ENCODE data around the gene SLC12A2.

The SLC12A2 gene

DNA sequence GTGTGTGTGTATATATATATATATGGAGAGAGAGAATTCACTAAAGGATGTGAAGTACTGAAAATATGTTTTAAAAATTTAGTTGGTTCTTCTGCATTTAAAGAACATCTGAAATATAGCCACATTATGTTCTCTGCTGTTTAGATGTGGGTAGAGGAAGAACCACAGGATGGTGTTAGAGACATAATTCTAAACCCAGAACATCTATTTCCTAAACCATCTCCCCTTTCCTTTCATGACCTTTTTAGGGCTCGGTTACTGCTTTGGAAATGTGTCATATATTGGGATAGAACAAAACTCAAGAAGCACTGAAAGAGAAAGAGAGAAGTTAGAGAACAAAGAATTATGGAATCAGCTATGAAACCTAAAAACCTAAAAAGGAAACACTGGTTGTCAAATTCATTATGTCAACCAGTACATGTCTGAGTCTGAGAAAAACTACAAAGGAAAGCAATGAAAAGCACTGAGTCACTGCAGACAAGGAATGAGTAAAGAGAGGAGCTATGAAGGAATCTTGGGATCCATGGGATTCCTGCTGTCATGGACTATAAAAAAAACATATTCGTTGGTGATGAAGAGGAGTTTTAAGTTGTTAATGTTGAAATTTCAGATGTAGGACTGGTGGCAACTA, 28.4 kb downstream of the SLC12A2 start:
- no peaks in the 10 kb centered on the region for H3K27me3 ChIP-seq (ENCODE audit: insufficient read depth, low read length)
- H3K36me3 ChIP-seq (ENCODE audit: control insufficient read depth in 1 of 2, insufficient read depth in 2 of 2, low read length in 2 of 2) = peaks cover 2 to 5% of the 10 kb centered on the region in 2 experiments
- no peaks in the 10 kb centered on the region for H3K4me1 ChIP-seq (ENCODE audit: control insufficient read depth in 1 of 2, insufficient read depth in 2 of 2, low read length in 2 of 2)
- H3K23ac ChIP-seq (ENCODE audit: low read length) = no peak overlapping the region
- no peak overlapping the region for H3K4me3 ChIP-seq (ENCODE audit: low read depth, low read length)
- H2AK5ac ChIP-seq (ENCODE audit: low read length) = no peak overlapping the region
- no peak overlapping the region for H3K14ac ChIP-seq (ENCODE audit: low read length)
- H3K9me3 ChIP-seq (ENCODE audit: insufficient read depth, low read depth, low read length) = no peaks in the 10 kb centered on the region
- H2BK5ac ChIP-seq (ENCODE audit: low read depth, low read length, poor library complexity) = no peak overlapping the region
- no peak overlapping the region for H4K12ac ChIP-seq (ENCODE audit: low read depth, low read length)
- no peak overlapping the region for H2BK12ac ChIP-seq (ENCODE audit: low read length)
- H4K8ac ChIP-seq (ENCODE audit: low read depth, low read length) = no peak overlapping the region
- H3K4ac ChIP-seq (ENCODE audit: low read depth, low read length) = no peak overlapping the region
- H2AFZ ChIP-seq (ENCODE audit: insufficient read depth, low read length, poor library complexity) = no peak overlapping the region
- no peaks in the 10 kb centered on the region for H3K79me1 ChIP-seq (ENCODE audit: low read length)
- H3K9ac ChIP-seq (ENCODE audit: low read length) = no peak overlapping the region
- no peak for DNase-seq
- no peak overlapping the region for H4K91ac ChIP-seq (ENCODE audit: low read depth, low read length)
- H3K4me2 ChIP-seq (ENCODE audit: low read length) = no peak overlapping the region
- no peak overlapping the region for H3K18ac ChIP-seq (ENCODE audit: low read length)
- H2BK120ac ChIP-seq (ENCODE audit: insufficient read depth, low read length, poor library complexity) = no peak overlapping the region
- no peak overlapping the region for H3K27ac ChIP-seq (ENCODE audit: low read depth, low read length)
- H3K79me2 ChIP-seq (ENCODE audit: control insufficient read depth, insufficient read depth, low read length, poor library complexity) = no peaks in the 10 kb centered on the region
- WGBS (ENCODE audit: extremely low coverage, insufficient coverage, insufficient read length) = no CpG with 5 or more reads among the region's 2 CpGs

DNA sequence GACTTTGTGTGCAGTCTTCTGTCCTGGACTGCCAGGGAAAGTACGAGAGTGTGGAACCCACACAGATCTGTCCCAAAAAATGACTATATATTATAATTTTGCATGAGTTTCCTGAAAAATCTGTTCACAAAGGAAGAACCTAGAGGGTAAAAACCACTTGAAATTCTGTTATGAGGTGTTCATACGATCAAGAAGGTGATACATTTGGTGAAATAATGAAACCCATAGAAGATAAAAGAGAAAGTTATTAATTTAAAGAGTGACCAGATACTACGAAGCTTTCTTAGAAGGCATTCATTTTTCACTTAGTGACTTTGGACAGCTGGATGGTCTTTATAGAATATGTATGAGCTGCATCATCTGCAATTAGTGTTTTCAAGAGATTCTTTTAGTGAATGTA, 32.9 kb downstream of the SLC12A2 start:
- H3K4me3 ChIP-seq (ENCODE audit: low read depth, low read length) = no peak overlapping the region
- H3K27me3 ChIP-seq (ENCODE audit: insufficient read depth, low read length) = no peaks in the 10 kb centered on the region
- no peak overlapping the region for H2BK12ac ChIP-seq (ENCODE audit: low read length)
- H3K14ac ChIP-seq (ENCODE audit: low read length) = no peak overlapping the region
- H3K27ac ChIP-seq (ENCODE audit: low read depth, low read length) = no peak overlapping the region
- H2BK120ac ChIP-seq (ENCODE audit: insufficient read depth, low read length, poor library complexity) = no peak overlapping the region
- H3K23ac ChIP-seq (ENCODE audit: low read length) = no peak overlapping the region
- H3K18ac ChIP-seq (ENCODE audit: low read length) = no peak overlapping the region
- H2AK5ac ChIP-seq (ENCODE audit: low read length) = no peak overlapping the region
- H3K4me1 ChIP-seq (ENCODE audit: control insufficient read depth in 1 of 2, insufficient read depth in 2 of 2, low read length in 2 of 2) = peaks cover 0 to 1% of the 10 kb centered on the region in 2 experiments
- H3K9me3 ChIP-seq (ENCODE audit: insufficient read depth, low read depth, low read length) = no peaks in the 10 kb centered on the region
- no peak for DNase-seq
- no peak overlapping the region for H4K8ac ChIP-seq (ENCODE audit: low read depth, low read length)
- no peak overlapping the region for H4K12ac ChIP-seq (ENCODE audit: low read depth, low read length)
- no peak overlapping the region for H4K91ac ChIP-seq (ENCODE audit: low read depth, low read length)
- H3K4ac ChIP-seq (ENCODE audit: low read depth, low read length) = no peak overlapping the region
- H2BK5ac ChIP-seq (ENCODE audit: low read depth, low read length, poor library complexity) = no peak overlapping the region
- no peak overlapping the region for H3K4me2 ChIP-seq (ENCODE audit: low read length)
- WGBS (ENCODE audit: extremely low coverage, insufficient coverage, insufficient read length) = no CpG with 5 or more reads among the region's 3 CpGs
- no peak overlapping the region for H3K9ac ChIP-seq (ENCODE audit: low read length)
- H3K36me3 ChIP-seq (ENCODE audit: control insufficient read depth in 1 of 2, insufficient read depth in 2 of 2, low read length in 2 of 2) = peaks cover 2 to 5% of the 10 kb centered on the region in 2 experiments
- H3K79me2 ChIP-seq (ENCODE audit: control insufficient read depth, insufficient read depth, low read length, poor library complexity) = no peaks in the 10 kb centered on the region
- H2AFZ ChIP-seq (ENCODE audit: insufficient read depth, low read length, poor library complexity) = no peak overlapping the region
- no peaks in the 10 kb centered on the region for H3K79me1 ChIP-seq (ENCODE audit: low read length)

DNA sequence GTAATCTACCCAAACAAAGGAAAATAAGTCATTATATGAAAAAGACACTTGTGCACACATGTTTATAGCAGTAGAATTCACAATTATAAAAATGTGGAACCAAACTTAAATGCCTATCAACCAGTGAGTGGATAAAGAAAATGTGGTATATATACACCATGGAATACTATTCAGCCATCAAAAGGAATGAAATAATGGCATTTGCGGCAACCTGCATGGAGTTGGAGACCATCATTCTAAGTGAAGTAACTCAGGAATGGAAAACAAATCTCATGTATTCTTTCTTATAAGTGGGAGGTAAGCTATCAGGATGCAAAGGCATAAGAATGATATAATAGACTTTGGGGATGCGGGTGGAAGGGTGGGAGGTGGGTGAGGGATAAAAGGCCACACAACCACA, 34.6 kb downstream of the SLC12A2 start:
- no CpG with 5 or more reads among the region's 2 CpGs for WGBS (ENCODE audit: extremely low coverage, insufficient coverage, insufficient read length)
- H3K4me3 ChIP-seq (ENCODE audit: low read depth, low read length) = no peak overlapping the region
- H4K8ac ChIP-seq (ENCODE audit: low read depth, low read length) = no peak overlapping the region

DNA sequence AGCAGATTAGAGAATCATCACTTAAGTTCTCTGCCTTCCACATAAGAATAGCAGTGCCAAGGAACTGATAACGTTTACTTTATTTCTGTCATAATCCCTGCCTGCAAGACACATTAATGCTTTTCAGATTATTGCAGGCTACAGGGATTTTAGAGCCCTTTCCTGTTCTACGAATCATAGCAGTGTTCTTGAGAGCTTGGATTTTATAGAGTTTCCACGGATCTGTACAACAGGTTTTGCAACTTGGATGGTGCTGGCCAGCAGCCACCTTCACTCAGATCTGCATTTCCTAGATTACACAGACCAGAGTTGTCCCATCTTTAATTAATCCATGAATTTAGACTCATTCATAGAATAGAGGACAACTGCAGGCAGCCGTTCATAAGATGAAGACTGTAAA, 38.1 kb downstream of the SLC12A2 start:
- H3K18ac ChIP-seq (ENCODE audit: low read length) = no peak overlapping the region
- no peak overlapping the region for H4K91ac ChIP-seq (ENCODE audit: low read depth, low read length)
- no peak overlapping the region for H3K4me3 ChIP-seq (ENCODE audit: low read depth, low read length)
- H3K9me3 ChIP-seq (ENCODE audit: insufficient read depth, low read depth, low read length) = no peaks in the 10 kb centered on the region
- H3K27me3 ChIP-seq (ENCODE audit: insufficient read depth, low read length) = no peaks in the 10 kb centered on the region
- no peak overlapping the region for H2BK5ac ChIP-seq (ENCODE audit: low read depth, low read length, poor library complexity)
- no peak overlapping the region for H2AFZ ChIP-seq (ENCODE audit: insufficient read depth, low read length, poor library complexity)
- H3K4ac ChIP-seq (ENCODE audit: low read depth, low read length) = no peak overlapping the region
- no peak overlapping the region for H4K8ac ChIP-seq (ENCODE audit: low read depth, low read length)
- no peak overlapping the region for H3K4me2 ChIP-seq (ENCODE audit: low read length)
- H3K23ac ChIP-seq (ENCODE audit: low read length) = no peak overlapping the region
- no peaks in the 10 kb centered on the region for H3K79me2 ChIP-seq (ENCODE audit: control insufficient read depth, insufficient read depth, low read length, poor library complexity)
- no CpG with 5 or more reads among the region's 4 CpGs for WGBS (ENCODE audit: extremely low coverage, insufficient coverage, insufficient read length)
- H3K36me3 ChIP-seq (ENCODE audit: control insufficient read depth in 1 of 2, insufficient read depth in 2 of 2, low read length in 2 of 2) = no peaks in the 10 kb centered on the region
- H4K12ac ChIP-seq (ENCODE audit: low read depth, low read length) = no peak overlapping the region
- H2AK5ac ChIP-seq (ENCODE audit: low read length) = no peak overlapping the region
- peaks cover 0 to 2% of the 10 kb centered on the region in 2 experiments for H3K4me1 ChIP-seq (ENCODE audit: control insufficient read depth in 1 of 2, insufficient read depth in 2 of 2, low read length in 2 of 2)
- no peak overlapping the region for H2BK12ac ChIP-seq (ENCODE audit: low read length)
- DNase-seq = peak in 1 of 2 donors; percentile 26
- no peak overlapping the region for H3K27ac ChIP-seq (ENCODE audit: low read depth, low read length)
- H3K79me1 ChIP-seq (ENCODE audit: low read length) = no peaks in the 10 kb centered on the region
- no peak overlapping the region for H3K14ac ChIP-seq (ENCODE audit: low read length)
- H3K9ac ChIP-seq (ENCODE audit: low read length) = no peak overlapping the region
- H2BK120ac ChIP-seq (ENCODE audit: insufficient read depth, low read length, poor library complexity) = no peak overlapping the region

More for the DNA sequence above, 34.6 kb downstream of the SLC12A2 start:
- Histone ChIP-seq H2AFZ (ENCODE audit: insufficient read depth, low read length, poor library complexity) (no peak overlapping the region), H3K27ac (ENCODE audit: low read depth, low read length) (no peak overlapping the region), H4K12ac (ENCODE audit: low read depth, low read length) (no peak overlapping the region), H3K27me3 (ENCODE audit: insufficient read depth, low read length) (no peaks in the 10 kb centered on the region), H3K4me2 (ENCODE audit: low read length) (no peak overlapping the region), H4K91ac (ENCODE audit: low read depth, low read length) (no peak overlapping the region), H2BK120ac (ENCODE audit: insufficient read depth, low read length, poor library complexity) (no peak overlapping the region), H2AK5ac (ENCODE audit: low read length) (no peak overlapping the region), H2BK12ac (ENCODE audit: low read length) (no peak overlapping the region), H3K14ac (ENCODE audit: low read length) (no peak overlapping the region), H3K79me2 (ENCODE audit: control insufficient read depth, insufficient read depth, low read length, poor library complexity) (no peaks in the 10 kb centered on the region), H3K36me3 (ENCODE audit: control insufficient read depth in 1 of 2, insufficient read depth in 2 of 2, low read length in 2 of 2) (peaks cover 2 to 5% of the 10 kb centered on the region in 2 experiments), H3K18ac (ENCODE audit: low read length) (no peak overlapping the region), H3K4ac (ENCODE audit: low read depth, low read length) (no peak overlapping the region), H3K9me3 (ENCODE audit: insufficient read depth, low read depth, low read length) (no peaks in the 10 kb centered on the region), H3K79me1 (ENCODE audit: low read length) (no peaks in the 10 kb centered on the region), H3K9ac (ENCODE audit: low read length) (no peak overlapping the region), H3K23ac (ENCODE audit: low read length) (no peak overlapping the region), H3K4me1 (ENCODE audit: control insufficient read depth in 1 of 2, insufficient read depth in 2 of 2, low read length in 2 of 2) (peaks cover 0 to 2% of the 10 kb centered on the region in 2 experiments), H2BK5ac (ENCODE audit: low read depth, low read length, poor library complexity) (no peak overlapping the region)
- DNase-seq = no peak
